ENCODE data around the gene FGF3.
"Not testable (repeated sequence)": the region's sequence is repeated elsewhere in the genome, so short reads cannot be mapped to it uniquely, and the experiment has no call there.

Gene FGF3

DNA sequence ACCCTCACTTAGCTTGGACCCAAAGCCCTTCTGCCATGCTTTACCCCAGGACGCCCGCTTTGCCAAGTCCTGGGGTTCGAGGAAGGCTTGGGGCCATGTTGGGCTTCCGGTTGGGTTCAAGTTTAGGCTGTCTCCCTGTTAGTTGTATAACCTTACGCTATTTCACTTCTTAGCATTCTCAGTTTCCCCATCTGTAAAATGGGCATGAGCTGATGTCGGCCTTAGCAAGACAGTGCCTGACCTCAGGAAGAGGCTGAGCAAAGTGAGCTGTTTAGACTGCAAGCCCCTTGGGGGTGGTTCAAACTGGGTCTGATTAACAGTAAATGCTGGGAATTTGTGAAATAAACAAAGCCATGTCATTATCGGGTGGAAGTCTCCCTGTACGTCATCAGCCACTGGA, 40.8 kb downstream of the FGF3 start:
- peaks cover 0 to 35% of the 10 kb centered on the region in 2 donors for H3K27me3 ChIP-seq (ENCODE audit: control insufficient read depth in 1 of 2, insufficient read depth in 2 of 2, low read length in 2 of 2)
- no peaks in the 10 kb centered on the region for H3K9me3 ChIP-seq (ENCODE audit: low read length)
- H3K36me3 ChIP-seq (ENCODE audit: insufficient read depth, low read length), result no peaks in the 10 kb centered on the region
- H3K9ac ChIP-seq (ENCODE audit: low read length), result no peak overlapping the region
- H3K27ac ChIP-seq (ENCODE audit: low read depth, low read length), result no peak overlapping the region
- no peaks in the 10 kb centered on the region for H3K4me1 ChIP-seq (ENCODE audit: insufficient read depth, low read length)
- H3K4me3 ChIP-seq (ENCODE audit: low read depth in 1 of 2, low read length in 2 of 2), result no peak overlapping the region

DNA sequence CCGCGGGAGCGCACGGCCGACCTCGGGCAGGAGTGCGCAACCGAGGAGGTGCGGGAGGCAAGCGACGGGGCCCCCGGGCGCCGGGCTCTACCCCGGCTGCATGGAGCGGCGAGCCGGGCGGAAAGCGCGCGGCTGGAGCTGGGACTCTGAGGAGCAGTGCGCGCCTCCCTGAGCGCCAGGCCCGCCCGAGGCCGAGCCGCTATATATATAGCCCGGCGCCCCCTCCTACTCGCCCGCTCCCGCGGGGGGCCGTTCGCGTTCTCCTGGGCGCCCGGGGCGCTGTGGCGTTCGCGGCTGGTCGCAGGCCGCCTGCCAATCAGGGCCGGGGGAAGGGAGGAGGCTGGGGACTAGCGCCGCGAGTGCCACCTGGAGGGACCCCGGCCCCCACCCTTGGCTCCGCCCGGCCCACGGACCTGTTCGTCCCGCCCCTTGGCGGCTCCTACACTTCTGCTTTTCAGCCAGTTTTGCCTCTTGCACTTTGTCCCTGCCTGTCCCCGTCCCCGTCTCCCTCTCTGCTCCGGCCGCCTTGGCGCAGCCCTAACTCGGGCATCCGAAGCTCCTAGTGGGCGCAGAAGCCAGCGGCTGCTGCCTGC, 44.0 kb downstream of the FGF3 start, which contains the start of gene FGF4:
TSS of gene FGF4 (minus strand) at position 179 of the 593 bp plus-strand sequence. CDS start 257 bp downstream, outside the sequence.
- no peak within 1 kb of the TSS for H3K4me3 ChIP-seq (ENCODE audit: low read depth in 1 of 2, low read length in 2 of 2)
- no peaks in the 10 kb centered on the region for H3K4me1 ChIP-seq (ENCODE audit: insufficient read depth, low read length)
- no peak within 1 kb of the TSS for H3K9ac ChIP-seq (ENCODE audit: low read length)
- peaks cover 0 to 44% of the 10 kb centered on the region in 2 donors for H3K27me3 ChIP-seq (ENCODE audit: control insufficient read depth in 1 of 2, insufficient read depth in 2 of 2, low read length in 2 of 2)
- no peak within 1 kb of the TSS for H3K27ac ChIP-seq (ENCODE audit: low read depth, low read length)
- H3K36me3 ChIP-seq (ENCODE audit: insufficient read depth, low read length), result no peaks in the 10 kb centered on the region
- H3K9me3 ChIP-seq (ENCODE audit: low read length), result no peaks in the 10 kb centered on the region

DNA sequence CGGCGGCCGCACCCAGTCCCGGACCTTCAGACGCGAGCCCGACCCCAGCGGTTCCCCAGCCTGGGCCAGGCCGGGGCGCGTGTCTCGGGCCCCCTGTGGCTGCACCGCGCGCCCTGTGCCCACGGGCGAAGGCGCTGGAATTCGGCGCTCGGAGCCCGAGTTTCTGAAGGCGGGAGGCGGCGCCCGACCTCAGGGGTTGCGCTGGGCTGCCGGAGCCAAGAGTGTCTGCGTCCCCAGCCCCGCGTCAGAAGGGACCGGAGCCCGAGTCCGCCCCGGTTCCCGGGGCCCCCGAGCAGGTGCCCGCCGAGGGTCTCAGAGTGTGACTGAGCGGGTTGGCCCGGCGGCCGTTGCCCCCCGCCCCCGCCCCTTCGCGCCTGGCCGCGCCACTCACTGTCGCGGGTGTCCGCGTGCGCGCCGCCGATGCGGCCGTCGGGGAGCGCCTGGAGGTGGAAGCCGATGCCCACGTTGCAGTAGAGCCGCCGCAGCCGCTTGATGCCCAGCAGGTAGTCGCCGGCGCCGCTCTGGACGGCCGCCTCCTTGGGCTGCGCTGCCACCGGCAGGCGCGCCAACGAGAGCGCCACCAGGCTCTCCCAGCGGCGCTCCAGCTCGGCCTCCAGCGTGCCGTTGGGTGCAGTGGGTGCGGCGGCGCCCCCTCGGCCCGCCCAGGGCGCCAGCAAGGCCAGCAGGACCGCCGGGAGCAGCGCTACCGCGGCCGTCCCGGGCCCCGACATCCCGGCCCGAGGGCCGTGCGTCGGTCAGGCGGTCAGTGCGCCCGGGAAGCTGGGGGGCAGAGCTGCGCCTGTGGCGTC, 44.7 kb downstream of the FGF3 start:
- no peaks in the 10 kb centered on the region for H3K4me1 ChIP-seq (ENCODE audit: insufficient read depth, low read length)
- H3K27me3 ChIP-seq (ENCODE audit: control insufficient read depth in 1 of 2, insufficient read depth in 2 of 2, low read length in 2 of 2), result peaks cover 0 to 44% of the 10 kb centered on the region in 2 donors
- H3K4me3 ChIP-seq (ENCODE audit: low read depth in 1 of 2, low read length in 2 of 2), result no peak overlapping the region
- no peaks in the 10 kb centered on the region for H3K36me3 ChIP-seq (ENCODE audit: insufficient read depth, low read length)
- H3K9me3 ChIP-seq (ENCODE audit: low read length), result no peaks in the 10 kb centered on the region
- no peak overlapping the region for H3K9ac ChIP-seq (ENCODE audit: low read length)
- H3K27ac ChIP-seq (ENCODE audit: low read depth, low read length), result no peak overlapping the region

DNA sequence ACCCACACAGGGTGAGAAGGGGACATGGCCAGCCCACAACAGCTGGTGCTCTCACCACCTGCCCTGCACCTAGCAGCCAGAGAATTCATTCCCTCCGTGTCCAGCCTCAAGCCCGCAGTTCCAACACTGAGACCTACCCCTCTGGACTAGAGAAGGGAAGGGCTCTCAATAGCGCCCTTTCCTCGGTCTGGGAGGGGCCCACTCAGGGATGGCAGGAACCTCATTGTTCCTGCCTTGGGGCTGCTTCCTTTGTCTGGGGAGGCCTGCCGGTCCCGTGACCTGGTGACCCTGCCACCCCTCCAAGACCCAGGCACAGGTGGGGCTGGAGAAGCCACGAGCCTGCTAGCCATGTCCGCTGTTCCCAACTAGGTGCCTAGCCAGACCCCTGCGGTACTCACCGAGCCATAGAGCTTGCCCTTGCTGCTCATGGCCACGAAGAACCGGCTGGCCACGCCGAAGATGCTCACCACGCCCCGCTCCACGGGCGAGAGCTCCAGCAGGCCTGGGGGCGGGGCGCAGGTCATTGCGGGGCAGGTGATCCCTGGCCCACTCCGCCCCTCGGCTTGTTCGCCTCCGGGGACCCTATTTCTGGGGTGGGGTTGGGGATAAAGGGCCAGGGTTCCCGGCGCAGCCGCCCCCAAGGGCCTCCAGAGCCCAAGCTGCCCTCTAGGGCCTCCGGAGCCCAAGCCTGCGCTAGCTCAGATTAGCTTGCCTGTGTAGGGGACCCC, 45.4 kb downstream of the FGF3 start:
- Histone ChIP-seq H3K27ac (ENCODE audit: low read depth, low read length) (no peak overlapping the region), H3K36me3 (ENCODE audit: insufficient read depth, low read length) (no peaks in the 10 kb centered on the region), H3K4me3 (ENCODE audit: low read depth in 1 of 2, low read length in 2 of 2) (no peak overlapping the region), H3K4me1 (ENCODE audit: insufficient read depth, low read length) (no peaks in the 10 kb centered on the region), H3K9ac (ENCODE audit: low read length) (no peak overlapping the region), H3K27me3 (ENCODE audit: control insufficient read depth in 1 of 2, insufficient read depth in 2 of 2, low read length in 2 of 2) (peaks cover 0 to 44% of the 10 kb centered on the region in 2 donors), H3K9me3 (ENCODE audit: low read length) (no peaks in the 10 kb centered on the region)

DNA sequence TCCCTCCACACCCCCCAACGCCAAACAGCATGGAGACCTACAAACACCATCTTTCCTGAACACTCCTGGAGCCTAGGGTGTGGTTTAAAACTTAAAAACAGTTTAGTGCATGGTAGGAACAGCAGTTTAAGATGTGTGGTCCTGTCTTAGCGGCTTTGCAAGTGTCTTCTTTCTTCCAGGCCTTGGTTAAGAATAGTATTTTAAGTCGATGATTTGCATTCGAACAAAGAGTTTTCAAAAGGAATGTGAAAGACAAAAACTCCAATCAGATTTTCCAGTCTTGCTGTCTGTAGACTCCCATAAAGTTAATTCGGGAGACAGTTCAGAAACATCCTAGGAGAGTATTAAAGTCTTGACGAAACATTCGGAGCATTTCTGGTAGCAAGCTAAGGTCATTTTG, 47.8 kb downstream of the FGF3 start:
- peaks cover 0 to 39% of the 10 kb centered on the region in 2 donors for H3K27me3 ChIP-seq (ENCODE audit: control insufficient read depth in 1 of 2, insufficient read depth in 2 of 2, low read length in 2 of 2)
- no peak overlapping the region for H3K27ac ChIP-seq (ENCODE audit: low read depth, low read length)
- no peak overlapping the region for H3K4me3 ChIP-seq (ENCODE audit: low read depth in 1 of 2, low read length in 2 of 2)
- no peaks in the 10 kb centered on the region for H3K9me3 ChIP-seq (ENCODE audit: low read length)
- H3K4me1 ChIP-seq (ENCODE audit: insufficient read depth, low read length), result no peaks in the 10 kb centered on the region
- no peaks in the 10 kb centered on the region for H3K36me3 ChIP-seq (ENCODE audit: insufficient read depth, low read length)
- H3K9ac ChIP-seq (ENCODE audit: low read length), result no peak overlapping the region

DNA sequence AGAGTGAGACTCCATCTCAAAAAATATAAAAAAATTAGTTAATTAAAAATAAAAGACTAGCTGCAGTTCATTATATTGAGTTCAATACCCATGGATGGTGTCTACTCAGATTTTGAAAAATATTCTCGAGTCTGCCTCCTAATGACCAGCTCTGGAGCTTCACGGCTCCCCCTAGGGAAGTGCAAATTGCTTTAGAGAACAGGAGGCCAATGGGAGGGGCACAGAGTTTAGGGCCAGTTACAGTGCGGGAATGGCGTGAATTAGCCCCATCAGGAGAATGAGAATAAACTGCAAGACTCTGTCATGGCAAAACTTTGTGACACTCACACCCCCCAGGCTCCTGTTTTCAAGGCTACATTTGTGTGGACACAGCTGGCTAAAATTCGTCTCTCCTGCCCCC, 48.7 kb downstream of the FGF3 start:
- Histone ChIP-seq H3K4me1 (ENCODE audit: insufficient read depth, low read length) (no peaks in the 10 kb centered on the region), H3K9me3 (ENCODE audit: low read length) (no peaks in the 10 kb centered on the region), H3K36me3 (ENCODE audit: insufficient read depth, low read length) (no peaks in the 10 kb centered on the region), H3K9ac (ENCODE audit: low read length) (no peak overlapping the region), H3K27ac (ENCODE audit: low read depth, low read length) (no peak overlapping the region), H3K27me3 (ENCODE audit: control insufficient read depth in 1 of 2, insufficient read depth in 2 of 2, low read length in 2 of 2) (peaks cover 0 to 30% of the 10 kb centered on the region in 2 donors), H3K4me3 (ENCODE audit: low read depth in 1 of 2, low read length in 2 of 2) (no peak overlapping the region)

DNA sequence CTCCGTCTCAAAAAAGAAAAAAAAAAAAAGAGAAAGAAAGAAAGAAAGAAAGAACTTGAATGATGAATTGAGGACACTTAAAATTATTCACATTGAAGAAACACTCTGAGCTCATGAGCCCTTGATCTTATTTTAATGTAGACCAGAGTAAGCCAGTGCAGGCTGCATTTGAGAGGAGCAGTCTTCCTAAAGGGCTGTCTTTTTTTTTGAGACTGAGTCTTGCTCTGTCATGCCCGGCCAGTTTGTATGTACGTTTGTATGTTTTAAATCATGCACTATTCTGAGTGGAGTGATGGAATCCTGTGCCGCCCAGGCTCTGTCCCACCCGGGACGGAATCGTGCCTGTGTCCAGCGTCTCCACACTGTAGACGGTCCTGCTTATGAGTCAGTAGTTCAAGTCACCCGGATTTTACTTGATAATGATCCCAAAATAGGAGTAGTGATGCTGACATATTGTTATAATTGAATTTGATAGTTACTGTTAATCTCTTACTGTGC, 53.7 kb downstream of the FGF3 start:
- H3K27ac ChIP-seq (ENCODE audit: low read depth, low read length), result no peak overlapping the region
- H3K4me1 ChIP-seq (ENCODE audit: insufficient read depth, low read length), result no peaks in the 10 kb centered on the region
- H3K9ac ChIP-seq (ENCODE audit: low read length), result no peak overlapping the region
- no peaks in the 10 kb centered on the region for H3K9me3 ChIP-seq (ENCODE audit: low read length)
- H3K36me3 ChIP-seq (ENCODE audit: insufficient read depth, low read length), result no peaks in the 10 kb centered on the region
- H3K4me3 ChIP-seq (ENCODE audit: low read depth in 1 of 2, low read length in 2 of 2), result no peak overlapping the region
- H3K27me3 ChIP-seq (ENCODE audit: control insufficient read depth in 1 of 2, insufficient read depth in 2 of 2, low read length in 2 of 2), result no peaks in the 10 kb centered on the region

DNA sequence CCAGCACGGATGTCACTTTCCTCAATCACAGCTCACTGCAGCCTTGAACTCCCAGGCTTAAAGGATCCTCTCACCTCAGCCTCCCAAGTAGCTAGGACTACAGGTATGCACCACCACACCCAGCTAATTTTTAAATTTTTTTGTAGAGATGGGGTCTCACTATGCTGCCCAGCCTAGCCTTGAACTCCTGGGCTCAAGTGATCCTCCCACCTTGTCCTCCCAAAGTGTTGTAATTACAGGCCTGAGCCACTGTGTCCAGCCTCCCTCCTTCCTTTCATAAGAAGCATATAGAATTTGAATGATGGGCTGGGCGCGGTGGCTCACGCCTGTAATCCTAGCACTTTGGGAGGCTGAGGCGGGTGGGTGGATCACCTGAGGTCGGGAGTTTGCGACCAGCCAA, 54.3 kb downstream of the FGF3 start:
- H3K27me3 ChIP-seq (ENCODE audit: control insufficient read depth in 1 of 2, insufficient read depth in 2 of 2, low read length in 2 of 2); H3K27ac ChIP-seq (ENCODE audit: low read depth, low read length); H3K4me3 ChIP-seq (ENCODE audit: low read depth in 1 of 2, low read length in 2 of 2); H3K4me1 ChIP-seq (ENCODE audit: insufficient read depth, low read length); H3K36me3 ChIP-seq (ENCODE audit: insufficient read depth, low read length); H3K9me3 ChIP-seq (ENCODE audit: low read length); H3K9ac ChIP-seq (ENCODE audit: low read length): not testable (repeated sequence)

DNA sequence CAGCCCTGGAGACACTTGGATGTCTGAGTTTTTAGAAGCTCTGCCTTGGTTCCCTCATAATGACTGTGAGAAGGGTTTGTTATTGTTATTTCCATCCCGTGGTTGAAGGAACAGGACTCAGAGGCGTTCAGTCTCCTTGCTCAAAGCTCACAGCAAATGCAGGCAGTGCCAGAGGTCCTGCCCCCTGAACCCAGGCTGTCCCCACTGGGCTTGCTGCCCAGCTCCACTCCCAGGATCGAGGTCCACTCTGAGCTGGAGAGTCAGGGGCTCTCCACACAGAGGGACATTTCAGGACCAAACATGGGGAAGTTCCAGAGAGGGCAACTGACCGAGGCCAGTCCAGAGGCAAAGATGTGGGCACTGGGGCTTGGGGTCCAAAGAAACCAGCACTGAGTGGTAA, 58.9 kb downstream of the FGF3 start:
- no peak overlapping the region for H3K4me3 ChIP-seq (ENCODE audit: low read depth in 1 of 2, low read length in 2 of 2)
- H3K9me3 ChIP-seq (ENCODE audit: low read length), result no peaks in the 10 kb centered on the region
- no peak overlapping the region for H3K27ac ChIP-seq (ENCODE audit: low read depth, low read length)
- no peak overlapping the region for H3K9ac ChIP-seq (ENCODE audit: low read length)
- no peaks in the 10 kb centered on the region for H3K4me1 ChIP-seq (ENCODE audit: insufficient read depth, low read length)
- H3K36me3 ChIP-seq (ENCODE audit: insufficient read depth, low read length), result no peaks in the 10 kb centered on the region
- peaks cover 0 to 3% of the 10 kb centered on the region in 2 donors for H3K27me3 ChIP-seq (ENCODE audit: control insufficient read depth in 1 of 2, insufficient read depth in 2 of 2, low read length in 2 of 2)

Data from muscle layer of colon (tissue), 2 donors.